ENCODE data around the gene SLC38A8.

SLC38A8 gene

GRCh38 chr16:84080378-84080777 is 37.8 kb upstream of the SLC38A8 start:
- no peak overlapping the region for H3K27ac ChIP-seq
- no peak for TF ChIP-seq CTCF (IDR thresholded peaks at IDR 0.05)
- no peak for TF ChIP-seq ZFX (IDR thresholded peaks at IDR 0.05; ENCODE audit: borderline replicate concordance)

- no peak for TF ChIP-seq ZFX (IDR thresholded peaks at IDR 0.05; ENCODE audit: borderline replicate concordance)
- no peak for TF ChIP-seq CTCF (IDR thresholded peaks at IDR 0.05)
- no peak overlapping the region for H3K27ac ChIP-seq
Observed at GRCh38 chr16:84079664-84080063, 37.1 kb upstream of the SLC38A8 start.

- TF ChIP-seq ZFX (IDR thresholded peaks at IDR 0.05; ENCODE audit: borderline replicate concordance) (no peak), CTCF (IDR thresholded peaks at IDR 0.05) (no peak)
- H3K27ac ChIP-seq: no peak overlapping the region
Observed at GRCh38 chr16:84075376-84075775, 32.8 kb upstream of the SLC38A8 start.

- no peak overlapping the region for H3K27ac ChIP-seq
- TF ChIP-seq ZFX (IDR thresholded peaks at IDR 0.05; ENCODE audit: borderline replicate concordance): no peak
- TF ChIP-seq CTCF (IDR thresholded peaks at IDR 0.05): no peak
Observed at GRCh38 chr16:84074721-84075120, 32.1 kb upstream of the SLC38A8 start.

GRCh38 chr16:84072014-84072413 is 29.4 kb upstream of the SLC38A8 start:
- TF ChIP-seq CTCF (IDR thresholded peaks at IDR 0.05): no peak
- TF ChIP-seq ZFX (IDR thresholded peaks at IDR 0.05; ENCODE audit: borderline replicate concordance): no peak
- no peak overlapping the region for H3K27ac ChIP-seq

- TF ChIP-seq CTCF (IDR thresholded peaks at IDR 0.05) (no peak), ZFX (IDR thresholded peaks at IDR 0.05; ENCODE audit: borderline replicate concordance) (no peak)
- H3K27ac ChIP-seq: no peak overlapping the region
Observed at GRCh38 chr16:84071121-84071520, 28.5 kb upstream of the SLC38A8 start.

- TF ChIP-seq ZFX (IDR thresholded peaks at IDR 0.05; ENCODE audit: borderline replicate concordance): no peak
- TF ChIP-seq CTCF (IDR thresholded peaks at IDR 0.05): no peak
- H3K27ac ChIP-seq: no peak overlapping the region
Observed at GRCh38 chr16:84069540-84069939, 26.9 kb upstream of the SLC38A8 start.
